ENCODE data around the gene GRIFIN.

Gene GRIFIN

DNA sequence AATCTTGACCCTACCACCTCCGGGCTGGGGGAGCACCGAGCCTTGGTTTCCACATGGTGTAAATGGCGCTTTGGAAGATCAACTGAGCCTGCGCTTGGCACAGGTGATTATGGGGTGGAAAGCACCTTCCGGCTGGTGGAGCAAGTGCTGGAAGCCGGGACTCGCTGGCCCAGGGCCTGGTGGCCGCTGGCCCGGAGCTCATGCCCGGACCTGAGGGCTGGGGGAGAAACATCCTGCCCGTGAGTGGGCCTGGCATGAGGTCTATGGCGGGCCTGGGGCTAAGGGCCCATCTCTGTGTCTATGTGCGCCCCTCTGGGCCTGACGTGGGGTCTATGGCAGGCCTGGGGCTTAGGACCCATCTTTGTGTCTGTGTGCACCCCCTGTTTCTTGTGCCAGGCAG lies 29.2 kb upstream of the GRIFIN start:
- Mint-ChIP-seq H3K9me3 (no peaks in the 10 kb centered on the region), H3K4me3 (no peak overlapping the region), H3K4me1 (peaks cover 45% of the 10 kb centered on the region), H3K27ac (no peak overlapping the region), H3K27me3 (no peaks in the 10 kb centered on the region)
- DNase-seq: no peak
- ATAC-seq: no peak

DNA sequence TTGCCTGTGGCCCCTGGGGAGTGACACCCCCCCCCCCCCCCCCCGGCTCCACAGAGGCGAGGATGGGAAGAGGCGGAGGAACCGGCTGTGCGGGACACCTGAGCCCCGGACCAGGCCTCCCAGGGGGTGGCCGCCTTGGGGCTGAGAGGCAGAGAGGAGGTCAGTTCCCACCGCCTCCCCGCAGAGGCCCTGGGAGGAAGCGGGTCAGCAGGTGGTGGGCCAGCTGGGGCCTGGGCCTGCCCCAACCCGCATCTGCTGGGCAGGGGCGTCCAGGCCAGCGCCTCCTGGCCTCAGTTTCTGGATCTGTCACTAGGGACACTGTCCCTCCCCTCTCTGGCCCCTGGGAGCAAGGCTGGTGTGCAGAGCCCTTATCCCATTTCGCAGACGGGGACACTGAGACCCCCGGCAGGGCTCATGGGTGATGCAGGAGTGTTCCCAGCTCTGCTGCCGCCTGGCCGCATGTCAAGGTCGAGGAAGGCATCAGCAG lies 28.7 kb upstream of the GRIFIN start:
- peaks cover 41% of the 10 kb centered on the region for H3K4me1 Mint-ChIP-seq
- ATAC-seq: no peak
- no peaks in the 10 kb centered on the region for H3K9me3 Mint-ChIP-seq
- no peak overlapping the region for H3K4me3 Mint-ChIP-seq
- no peaks in the 10 kb centered on the region for H3K27me3 Mint-ChIP-seq
- DNase-seq: no peak
- H3K27ac Mint-ChIP-seq: peak overlapping the region in 1 of 2 donors; percentile 12

GRCh38 chr7:2504128-2504888 lies 28.1 kb upstream of the GRIFIN start:
- no peak for DNase-seq
- Mint-ChIP-seq H3K9me3 (no peaks in the 10 kb centered on the region), H3K27ac (peak overlapping the region in 1 of 2 donors; percentile 12), H3K4me1 (peaks cover 34% of the 10 kb centered on the region), H3K27me3 (no peaks in the 10 kb centered on the region), H3K4me3 (no peak overlapping the region)
- ATAC-seq: no peak

GRCh38 chr7:2503056-2503941 lies 27.1 kb upstream of the GRIFIN start:
- Mint-ChIP-seq H3K27ac (no peak overlapping the region), H3K4me3 (no peak overlapping the region), H3K4me1 (peaks cover 27% of the 10 kb centered on the region), H3K9me3 (no peaks in the 10 kb centered on the region), H3K27me3 (no peaks in the 10 kb centered on the region)
- DNase-seq: no peak
- no peak for ATAC-seq

- Mint-ChIP-seq H3K4me1 (peaks cover 24% of the 10 kb centered on the region), H3K27me3 (peaks cover 3% of the 10 kb centered on the region), H3K4me3 (no peak overlapping the region), H3K9me3 (no peaks in the 10 kb centered on the region), H3K27ac (no peak overlapping the region)
- ATAC-seq: peak; percentile 5
- DNase-seq: no peak
Observed at GRCh38 chr7:2502647-2502966, 26.4 kb upstream of the GRIFIN start.

DNA sequence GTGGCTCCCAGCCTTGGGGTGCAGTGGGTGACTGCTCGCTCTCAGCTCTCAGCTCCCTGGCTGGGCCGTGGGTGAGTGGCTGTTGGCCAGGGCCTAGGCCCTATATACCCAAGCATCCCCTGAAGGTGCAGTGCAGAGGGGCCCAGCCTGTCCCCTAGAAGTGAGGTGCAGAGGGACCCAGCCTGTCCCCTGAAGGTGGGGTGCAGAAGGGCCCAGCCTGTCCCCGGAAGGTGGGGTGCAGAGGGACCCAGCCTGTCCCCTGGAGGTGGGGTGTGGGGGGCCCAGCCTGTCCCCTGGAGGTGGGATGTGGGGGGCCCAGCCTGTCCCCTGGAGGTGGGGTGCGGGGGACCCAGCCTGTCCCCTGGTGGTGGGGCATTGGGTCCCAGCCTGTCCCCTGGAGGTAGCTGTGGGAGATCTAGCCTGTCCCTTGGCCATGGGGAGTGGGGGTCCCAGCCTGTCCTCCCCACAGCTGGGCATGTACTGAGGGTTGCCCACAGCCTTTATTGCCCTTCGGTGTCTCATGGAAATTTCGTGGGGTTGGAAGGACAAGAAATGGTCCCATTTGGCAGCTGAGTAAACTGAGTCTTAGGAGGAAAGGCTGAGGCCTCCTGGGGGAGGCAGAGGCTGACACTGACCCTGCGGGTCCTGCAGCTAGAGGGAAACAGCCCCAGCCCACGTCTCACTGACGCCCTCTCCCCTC lies 25.9 kb upstream of the GRIFIN start:
- DNase-seq (no peak), ATAC-seq (peak; percentile 57)
- no peaks in the 10 kb centered on the region for H3K9me3 Mint-ChIP-seq
- H3K4me3 Mint-ChIP-seq: no peak overlapping the region
- H3K4me1 Mint-ChIP-seq: peaks cover 25% of the 10 kb centered on the region
- H3K27ac Mint-ChIP-seq: no peak overlapping the region
- peaks cover 8% of the 10 kb centered on the region for H3K27me3 Mint-ChIP-seq

DNA sequence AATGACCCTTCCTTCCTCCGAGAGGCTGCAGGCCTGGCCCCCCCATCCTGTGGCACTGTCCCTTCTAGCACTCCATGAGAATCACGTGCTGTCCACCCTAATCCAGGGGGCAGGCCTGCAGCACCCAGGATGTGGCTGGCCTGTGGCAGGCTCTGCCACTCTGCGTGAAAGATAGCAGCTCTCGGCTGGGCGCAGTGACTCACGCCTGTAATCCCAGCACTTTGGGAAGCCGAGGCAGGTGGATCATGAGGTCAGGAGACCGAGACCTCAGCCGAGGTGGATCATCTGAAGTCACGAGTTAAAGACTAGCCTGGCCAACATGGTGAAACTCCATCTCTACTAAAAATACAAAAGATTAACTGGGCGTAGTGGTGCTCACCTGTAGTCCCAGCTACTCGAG lies 24.5 kb upstream of the GRIFIN start:
- peaks cover 30% of the 10 kb centered on the region for H3K4me1 Mint-ChIP-seq
- peaks cover 18% of the 10 kb centered on the region for H3K27me3 Mint-ChIP-seq
- H3K9me3 Mint-ChIP-seq: no peaks in the 10 kb centered on the region
- H3K27ac Mint-ChIP-seq: no peak overlapping the region
- no peak for DNase-seq
- ATAC-seq: no peak
- H3K4me3 Mint-ChIP-seq: no peak overlapping the region

GRCh38 chr7:2499719-2500430 lies 23.7 kb upstream of the GRIFIN start:
- Mint-ChIP-seq H3K4me1 (peaks cover 30% of the 10 kb centered on the region), H3K27ac (no peak overlapping the region), H3K27me3 (peaks cover 18% of the 10 kb centered on the region), H3K4me3 (no peak overlapping the region), H3K9me3 (no peaks in the 10 kb centered on the region)
- ATAC-seq: no peak
- DNase-seq: no peak

DNA sequence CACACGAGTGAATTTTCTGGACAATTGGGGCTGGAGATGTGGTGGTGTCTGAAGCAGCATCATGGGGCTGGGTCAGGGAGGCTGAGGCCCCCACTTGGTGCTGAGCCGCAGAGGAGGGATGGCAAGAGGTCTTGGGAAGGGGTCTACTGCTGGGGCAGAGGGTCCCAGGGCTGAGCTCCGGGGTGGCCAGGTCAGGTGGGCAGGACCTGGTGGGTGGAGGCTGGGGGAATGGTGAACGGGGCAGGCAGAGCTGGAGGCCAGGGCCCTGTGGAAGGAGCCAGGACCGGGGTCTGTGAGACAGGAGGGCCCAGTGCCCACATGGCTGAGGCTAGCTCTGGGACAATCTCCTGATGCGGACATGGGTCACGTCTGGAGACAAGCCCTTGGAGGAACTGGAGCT lies 23.0 kb upstream of the GRIFIN start:
- Mint-ChIP-seq H3K27ac (no peak overlapping the region), H3K4me3 (no peak overlapping the region), H3K9me3 (no peaks in the 10 kb centered on the region), H3K27me3 (peaks cover 18% of the 10 kb centered on the region), H3K4me1 (peaks cover 30% of the 10 kb centered on the region)
- no peak for DNase-seq
- ATAC-seq: no peak

DNA sequence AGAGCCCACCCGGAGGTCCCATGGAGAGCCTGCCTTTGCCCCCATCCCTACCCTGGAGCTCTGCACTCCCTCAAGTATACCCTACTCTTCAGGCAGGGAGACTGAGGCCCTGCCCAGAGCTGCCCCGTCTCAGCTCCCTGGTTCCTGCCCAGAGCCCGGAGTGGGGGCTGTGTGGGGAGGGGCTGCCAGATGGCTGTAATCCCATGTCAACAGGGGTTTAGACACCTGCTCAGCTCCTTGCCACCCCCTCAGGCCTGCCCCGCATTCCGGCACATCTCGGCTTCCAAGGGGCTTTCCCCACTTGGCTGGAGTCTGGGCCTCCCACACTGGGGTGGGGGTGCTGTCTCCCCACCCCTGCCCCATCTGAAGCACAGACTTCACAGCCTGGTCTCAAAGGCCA lies 22.5 kb upstream of the GRIFIN start:
- ATAC-seq (no peak), DNase-seq (no peak)
- Mint-ChIP-seq H3K4me1 (peaks cover 25% of the 10 kb centered on the region), H3K9me3 (no peaks in the 10 kb centered on the region), H3K27me3 (peaks cover 18% of the 10 kb centered on the region), H3K27ac (no peak overlapping the region), H3K4me3 (no peak overlapping the region)

GRCh38 chr7:2497500-2498336 lies 21.5 kb upstream of the GRIFIN start:
- peaks cover 18% of the 10 kb centered on the region for H3K27me3 Mint-ChIP-seq
- ATAC-seq (no peak), DNase-seq (no peak)
- H3K27ac Mint-ChIP-seq: no peak overlapping the region
- H3K4me1 Mint-ChIP-seq: peaks cover 16% of the 10 kb centered on the region
- H3K9me3 Mint-ChIP-seq: no peaks in the 10 kb centered on the region
- no peak overlapping the region for H3K4me3 Mint-ChIP-seq

DNA sequence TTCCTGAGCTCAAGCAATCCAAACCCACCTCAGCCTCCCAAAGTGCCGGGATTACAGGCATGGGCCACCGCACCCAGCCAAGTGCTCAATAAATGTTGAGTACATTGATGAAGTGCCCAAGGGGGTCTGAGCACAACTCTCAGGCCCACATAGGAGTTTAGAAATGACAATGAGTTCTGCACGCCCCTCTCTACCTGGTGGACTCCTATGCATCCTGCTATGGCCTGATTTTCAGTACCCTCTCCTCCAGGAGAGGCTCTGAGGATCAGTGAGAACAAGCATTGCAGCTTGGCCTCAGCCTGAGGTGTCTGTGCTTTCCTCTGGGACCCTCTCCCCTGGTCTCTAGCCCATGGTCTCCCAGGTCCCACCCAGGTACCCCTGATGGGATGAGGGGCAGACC lies 20.9 kb upstream of the GRIFIN start:
- no peak for DNase-seq
- Mint-ChIP-seq H3K27ac (no peak overlapping the region), H3K9me3 (peaks cover 2 to 4% of the 10 kb centered on the region in 2 donors), H3K4me1 (peaks cover 16% of the 10 kb centered on the region), H3K27me3 (peaks cover 18% of the 10 kb centered on the region), H3K4me3 (no peak overlapping the region)
- no peak for ATAC-seq

DNA sequence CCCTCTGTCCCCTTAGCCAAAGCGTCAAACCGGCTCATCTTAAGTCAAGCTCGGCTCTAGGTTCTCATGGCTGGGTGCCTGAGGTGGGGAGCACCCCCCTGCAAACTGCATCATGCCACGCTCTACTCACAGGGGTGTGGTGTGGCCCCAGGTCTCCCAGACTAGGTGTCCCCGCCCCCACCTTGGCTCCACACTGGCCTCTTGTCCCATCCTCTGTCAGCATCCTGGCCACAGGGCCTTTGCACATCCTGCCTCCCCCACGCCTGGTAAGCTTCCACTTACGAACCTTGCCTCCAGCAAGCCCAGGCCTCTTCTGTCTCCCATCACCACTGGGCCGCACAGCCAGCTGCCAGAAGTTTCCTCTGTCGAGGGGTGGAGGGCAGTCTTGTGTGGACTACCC lies 20.2 kb upstream of the GRIFIN start:
- no peak overlapping the region for H3K27ac Mint-ChIP-seq
- H3K4me3 Mint-ChIP-seq: no peak overlapping the region
- H3K9me3 Mint-ChIP-seq: peaks cover 9 to 11% of the 10 kb centered on the region in 2 donors
- peaks cover 18% of the 10 kb centered on the region for H3K27me3 Mint-ChIP-seq
- ATAC-seq (no peak), DNase-seq (no peak)
- peaks cover 16% of the 10 kb centered on the region for H3K4me1 Mint-ChIP-seq

DNA sequence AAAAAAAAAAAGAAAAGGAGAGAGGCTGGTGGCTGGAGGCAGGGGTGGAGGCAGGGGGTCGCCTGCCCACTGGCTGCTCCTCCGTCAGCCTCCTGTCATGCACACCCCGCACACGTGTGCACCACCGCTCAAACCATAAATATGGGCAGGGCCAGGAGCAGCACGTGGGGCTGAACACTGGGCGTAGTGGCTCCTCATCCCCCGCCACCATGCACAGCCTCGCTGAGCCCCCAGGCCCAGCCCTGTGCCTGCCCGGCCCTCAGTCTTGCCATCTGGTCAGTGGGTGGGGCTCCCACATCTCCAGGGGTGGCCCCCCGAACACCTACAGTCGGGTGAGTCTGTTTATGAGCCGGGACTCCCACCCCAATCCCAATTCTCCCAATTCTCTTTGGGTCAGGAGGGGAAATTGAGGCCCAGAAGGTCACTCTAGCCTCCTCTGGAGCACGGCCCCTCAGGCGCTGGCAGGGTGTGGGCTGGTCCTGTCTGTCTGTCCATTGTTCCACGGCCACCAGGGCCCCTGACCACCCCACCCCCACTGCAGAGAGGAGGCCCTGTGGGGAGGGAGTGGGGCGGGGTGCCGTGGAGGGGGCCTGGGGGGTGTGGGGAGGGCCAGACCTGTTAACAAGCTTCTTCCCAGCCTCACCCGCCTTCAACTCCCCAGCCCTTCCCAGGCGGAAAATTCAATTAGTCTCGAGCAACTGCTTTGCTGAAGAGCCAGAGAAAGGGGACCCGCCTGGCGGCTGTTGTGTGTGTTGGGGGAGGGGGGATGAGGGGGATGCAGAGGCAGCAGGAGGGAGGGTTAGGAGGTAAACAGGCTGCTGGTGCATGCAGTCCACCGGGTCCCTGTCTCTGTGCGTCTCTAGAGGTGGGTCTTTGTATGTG lies 19.5 kb upstream of the GRIFIN start:
- H3K9me3 Mint-ChIP-seq: peaks cover 11 to 16% of the 10 kb centered on the region in 2 donors
- H3K4me1 Mint-ChIP-seq: peaks cover 16% of the 10 kb centered on the region
- no peak for DNase-seq
- peak; percentile 45 for ATAC-seq
- H3K27ac Mint-ChIP-seq: no peak overlapping the region
- H3K27me3 Mint-ChIP-seq: peaks cover 18% of the 10 kb centered on the region
- no peak overlapping the region for H3K4me3 Mint-ChIP-seq

Measured in stimulated activated naive CD8-positive, alpha-beta T cell treated with anti-CD3 and anti-CD28 coated beads, Interleukin-15, amount 100 ng/mL, for 72 hours (primary cell).